ENCODE measurements around the gene TAS1R1.

DNA sequence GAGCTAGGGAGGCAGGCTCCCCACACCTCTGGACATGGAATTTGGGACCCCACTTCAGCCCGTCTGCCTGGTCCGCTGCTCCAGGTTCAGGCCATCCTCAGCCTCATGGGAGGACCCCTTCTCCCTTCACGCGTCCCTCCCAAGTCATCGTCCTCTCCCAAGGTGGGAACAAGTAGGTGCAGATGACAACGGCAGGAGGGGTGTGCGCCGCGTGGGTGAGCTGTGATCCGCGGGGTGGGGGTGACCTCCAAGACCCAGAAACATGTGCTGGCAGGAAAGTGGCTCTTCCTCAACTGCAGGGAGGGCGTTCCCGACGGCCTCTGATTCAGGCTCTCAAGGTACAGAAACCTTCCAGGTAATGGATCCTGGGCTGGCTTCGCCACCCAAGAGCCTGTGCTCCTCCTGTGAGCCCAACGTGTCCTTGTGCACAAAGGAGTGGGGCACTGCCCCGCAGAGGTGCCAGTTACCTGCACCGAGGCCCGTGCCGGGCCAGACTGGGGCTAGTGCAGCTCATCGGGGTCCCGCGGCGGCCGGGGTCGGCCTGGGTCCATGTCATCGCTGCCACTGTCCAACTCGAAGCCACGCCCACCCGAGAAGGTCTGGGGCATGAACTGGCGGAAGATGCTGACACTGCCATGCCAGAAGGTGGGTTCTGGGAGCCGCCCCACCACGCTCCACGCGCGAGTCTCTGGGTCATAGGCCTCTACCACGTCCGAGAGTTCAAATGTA, 37.9 kb downstream of the TAS1R1 start:
- TF ChIP-seq, protein P1, sequence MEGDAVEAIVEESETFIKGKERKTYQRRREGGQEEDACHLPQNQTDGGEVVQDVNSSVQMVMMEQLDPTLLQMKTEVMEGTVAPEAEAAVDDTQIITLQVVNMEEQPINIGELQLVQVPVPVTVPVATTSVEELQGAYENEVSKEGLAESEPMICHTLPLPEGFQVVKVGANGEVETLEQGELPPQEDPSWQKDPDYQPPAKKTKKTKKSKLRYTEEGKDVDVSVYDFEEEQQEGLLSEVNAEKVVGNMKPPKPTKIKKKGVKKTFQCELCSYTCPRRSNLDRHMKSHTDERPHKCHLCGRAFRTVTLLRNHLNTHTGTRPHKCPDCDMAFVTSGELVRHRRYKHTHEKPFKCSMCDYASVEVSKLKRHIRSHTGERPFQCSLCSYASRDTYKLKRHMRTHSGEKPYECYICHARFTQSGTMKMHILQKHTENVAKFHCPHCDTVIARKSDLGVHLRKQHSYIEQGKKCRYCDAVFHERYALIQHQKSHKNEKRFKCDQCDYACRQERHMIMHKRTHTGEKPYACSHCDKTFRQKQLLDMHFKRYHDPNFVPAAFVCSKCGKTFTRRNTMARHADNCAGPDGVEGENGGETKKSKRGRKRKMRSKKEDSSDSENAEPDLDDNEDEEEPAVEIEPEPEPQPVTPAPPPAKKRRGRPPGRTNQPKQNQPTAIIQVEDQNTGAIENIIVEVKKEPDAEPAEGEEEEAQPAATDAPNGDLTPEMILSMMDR (IDR thresholded peaks at IDR 0.05; ENCODE audit: low read depth, low read length, poor library complexity, severe bottlenecking), result no peak
- TF ChIP-seq EZH2phosphoT487 (IDR thresholded peaks at IDR 0.05; ENCODE audit: borderline replicate concordance, low read length), result no peak
